Measurements from ENCODE around the gene ALOX12B.

Gene ALOX12B

DNA sequence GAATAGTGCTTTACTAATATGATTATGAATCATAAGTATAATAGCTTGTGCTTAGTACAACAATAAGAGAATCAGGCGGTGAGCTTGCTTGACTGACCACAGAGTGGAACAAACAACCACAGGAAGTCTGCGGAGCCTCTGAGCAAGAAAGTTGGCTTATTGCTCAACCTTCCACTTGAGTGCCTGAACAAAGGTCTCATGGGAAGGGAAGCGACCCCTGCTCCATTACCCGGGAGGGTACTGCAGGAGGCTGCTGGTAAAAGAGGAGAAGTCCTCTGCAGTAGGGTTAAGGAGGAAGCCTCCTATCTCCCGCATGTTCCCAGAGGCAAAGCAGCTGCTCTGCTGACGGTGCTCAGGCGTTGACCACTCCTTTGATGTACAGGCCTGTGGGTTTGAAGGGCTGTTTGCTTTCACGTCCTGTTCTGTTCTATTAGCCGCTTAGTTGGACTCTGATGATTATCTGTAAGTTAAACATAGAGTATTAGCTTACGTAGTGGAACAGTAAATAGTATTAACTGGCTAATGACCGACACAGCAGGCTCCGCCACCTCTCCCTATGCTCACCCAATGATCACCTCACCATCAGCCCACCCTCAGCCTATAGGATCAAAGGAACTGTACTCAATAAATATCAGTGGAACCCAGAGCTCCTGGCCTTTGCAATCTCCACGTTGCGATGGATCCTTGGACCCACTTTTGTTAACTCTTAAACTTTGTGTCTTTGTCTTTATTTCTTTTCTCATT lies 31.1 kb downstream of the ALOX12B start:
- Histone ChIP-seq H3K9me3 (ENCODE audit: control insufficient read depth, insufficient read depth, low read length) (no peaks in the 10 kb centered on the region), H3K4me1 (ENCODE audit: control insufficient read depth, insufficient read depth, low read length) (no peaks in the 10 kb centered on the region; the same call in 1 of the 2 replicates), H3K4me3 (ENCODE audit: low read length) (no peak overlapping the region), H3K36me3 (ENCODE audit: control insufficient read depth, insufficient read depth, low read length) (no peaks in the 10 kb centered on the region), H3K27ac (ENCODE audit: low read length) (no peak overlapping the region), H3K27me3 (ENCODE audit: control insufficient read depth, insufficient read depth, low read length) (peaks cover 4% of the 10 kb centered on the region; the same call in 1 of the 2 replicates)
- no CpG with 5 or more reads among the region's 14 CpGs for WGBS (ENCODE audit: insufficient coverage, insufficient read length)
- no peak for DNase-seq (ENCODE audit: low read depth, low spot score)

DNA sequence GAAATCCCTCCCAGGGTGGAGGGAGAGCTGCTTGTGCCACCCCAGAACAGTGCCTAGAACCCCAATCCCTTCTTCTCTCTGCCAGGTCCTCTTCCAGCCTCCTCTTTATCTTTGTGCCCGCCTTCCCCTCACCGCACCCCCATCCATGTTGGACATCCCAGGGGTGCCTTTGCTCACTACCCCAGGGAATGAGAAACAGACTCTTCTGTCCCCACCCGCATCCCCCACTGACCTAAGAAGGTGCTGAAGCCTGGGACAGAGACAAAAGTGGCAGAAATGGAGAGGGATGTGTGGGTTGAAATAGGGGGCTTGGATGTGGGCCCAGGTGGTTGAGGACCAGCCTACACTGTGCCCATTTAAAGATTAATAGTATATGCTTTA lies 31.7 kb downstream of the ALOX12B start:
- H3K9me3 ChIP-seq (ENCODE audit: control insufficient read depth, insufficient read depth, low read length) = no peaks in the 10 kb centered on the region
- no peaks in the 10 kb centered on the region; the same call in 1 of the 2 replicates for H3K4me1 ChIP-seq (ENCODE audit: control insufficient read depth, insufficient read depth, low read length)
- H3K4me3 ChIP-seq (ENCODE audit: low read length) = no peak overlapping the region
- H3K36me3 ChIP-seq (ENCODE audit: control insufficient read depth, insufficient read depth, low read length) = no peaks in the 10 kb centered on the region
- no peak for DNase-seq (ENCODE audit: low read depth, low spot score)
- H3K27ac ChIP-seq (ENCODE audit: low read length) = no peak overlapping the region
- peaks cover 4% of the 10 kb centered on the region; the same call in 1 of the 2 replicates for H3K27me3 ChIP-seq (ENCODE audit: control insufficient read depth, insufficient read depth, low read length)
- WGBS (ENCODE audit: insufficient coverage, insufficient read length) = no CpG with 5 or more reads among the region's 3 CpGs

DNA sequence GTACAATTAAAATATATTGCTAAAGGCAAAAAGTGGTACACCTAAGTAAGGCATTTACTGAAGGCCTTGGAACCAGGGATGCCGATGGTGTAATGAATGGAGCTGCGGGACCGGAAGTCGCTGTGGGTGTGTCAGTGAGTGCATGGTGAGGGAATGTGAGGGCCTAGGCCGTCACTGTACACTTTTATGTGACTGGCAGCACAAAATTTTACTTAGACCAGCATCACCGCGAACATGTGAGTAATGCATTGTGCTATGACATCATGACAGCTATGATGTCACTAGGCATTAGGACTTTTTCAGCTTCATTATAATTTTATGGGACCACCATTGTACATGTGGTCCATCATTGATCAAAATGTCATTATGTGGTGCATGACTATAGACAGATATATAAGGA lies 33.9 kb downstream of the ALOX12B start:
- no peaks in the 10 kb centered on the region for H3K36me3 ChIP-seq (ENCODE audit: control insufficient read depth, insufficient read depth, low read length)
- no peak overlapping the region for H3K27ac ChIP-seq (ENCODE audit: low read length)
- no CpG with 5 or more reads among the region's 7 CpGs for WGBS (ENCODE audit: insufficient coverage, insufficient read length)
- DNase-seq (ENCODE audit: low read depth, low spot score) = no peak
- H3K4me3 ChIP-seq (ENCODE audit: low read length) = no peak overlapping the region
- no peaks in the 10 kb centered on the region for H3K9me3 ChIP-seq (ENCODE audit: control insufficient read depth, insufficient read depth, low read length)
- H3K27me3 ChIP-seq (ENCODE audit: control insufficient read depth, insufficient read depth, low read length) = 0 out of 2 replicates have a peak, but pooled peaks cover 4% of the 10 kb centered on the region
- H3K4me1 ChIP-seq (ENCODE audit: control insufficient read depth, insufficient read depth, low read length) = no peaks in the 10 kb centered on the region

DNA sequence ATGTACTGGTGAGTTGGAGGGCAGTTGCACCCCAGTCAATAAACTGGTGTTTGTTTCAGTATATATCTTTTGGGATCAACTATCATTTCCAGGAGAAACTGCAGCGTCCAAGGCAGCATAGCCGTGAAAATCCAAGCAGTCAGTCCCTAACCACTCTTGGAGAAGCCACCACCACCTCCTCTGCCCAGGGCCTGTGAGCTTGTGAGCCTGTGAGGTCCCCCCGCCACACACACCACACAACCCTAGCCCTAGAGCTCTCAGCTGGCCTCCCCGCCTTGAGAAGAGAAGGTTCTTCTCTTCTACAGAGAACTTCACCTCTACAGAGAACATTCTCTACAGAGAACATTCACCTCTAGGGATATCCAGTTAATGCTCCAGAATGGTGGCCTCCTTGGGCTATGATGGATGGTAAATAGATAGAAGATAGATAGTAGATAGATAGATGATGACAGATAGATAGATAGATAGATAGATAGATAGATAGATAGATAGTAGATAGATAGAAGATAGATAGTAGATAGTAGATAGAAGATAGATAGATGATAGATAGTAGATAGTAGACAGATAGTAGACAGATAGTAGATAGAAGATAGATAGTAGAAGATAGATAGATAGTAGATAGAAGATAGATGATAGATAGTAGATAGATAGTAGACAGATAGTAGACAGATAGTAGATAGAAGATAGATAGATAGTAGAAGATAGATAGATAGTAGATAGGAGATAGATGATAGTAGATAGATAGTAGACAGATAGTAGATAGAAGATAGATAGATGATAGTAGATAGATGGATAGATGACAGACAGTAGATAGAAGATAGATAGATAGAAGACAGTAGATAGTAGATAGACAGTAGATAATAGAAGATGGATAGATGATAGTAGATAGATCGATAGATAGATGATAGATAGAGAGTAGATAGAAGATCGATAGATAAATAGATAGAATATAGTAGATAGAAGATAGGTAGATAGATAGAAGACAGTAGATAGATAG lies 35.0 kb downstream of the ALOX12B start:
- Histone ChIP-seq H3K27me3 (ENCODE audit: control insufficient read depth, insufficient read depth, low read length) (0 out of 2 replicates have a peak, but pooled peaks cover 4% of the 10 kb centered on the region), H3K4me1 (ENCODE audit: control insufficient read depth, insufficient read depth, low read length) (no peaks in the 10 kb centered on the region), H3K9me3 (ENCODE audit: control insufficient read depth, insufficient read depth, low read length) (no peaks in the 10 kb centered on the region), H3K36me3 (ENCODE audit: control insufficient read depth, insufficient read depth, low read length) (no peaks in the 10 kb centered on the region), H3K4me3 (ENCODE audit: low read length) (no peak overlapping the region), H3K27ac (ENCODE audit: low read length) (no peak overlapping the region)
- DNase-seq (ENCODE audit: low read depth, low spot score) = no peak
- WGBS (ENCODE audit: insufficient coverage, insufficient read length) = 100% methylated on average over 2 of the region's 6 CpGs

DNA sequence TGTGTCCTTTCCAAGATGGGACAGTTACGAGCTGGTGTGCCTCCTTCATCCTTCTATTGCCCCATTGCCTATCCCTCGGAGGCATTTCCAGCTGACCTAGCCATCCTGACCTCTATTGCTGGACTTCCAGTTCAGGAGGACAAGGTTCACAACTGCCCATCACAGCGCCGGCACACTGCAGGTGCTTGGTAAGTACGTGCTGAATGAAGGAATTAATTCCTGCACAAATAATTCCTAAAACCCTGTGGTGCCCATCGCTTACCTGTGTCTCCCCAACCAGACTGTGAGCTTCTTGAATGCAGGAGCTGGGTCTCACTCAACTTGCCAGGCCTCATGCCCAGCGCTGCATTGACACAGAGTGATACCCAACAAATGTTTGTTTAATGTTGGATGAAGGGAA lies 35.7 kb downstream of the ALOX12B start:
- Histone ChIP-seq H3K27ac (ENCODE audit: low read length) (no peak overlapping the region), H3K4me1 (ENCODE audit: control insufficient read depth, insufficient read depth, low read length) (no peaks in the 10 kb centered on the region), H3K36me3 (ENCODE audit: control insufficient read depth, insufficient read depth, low read length) (no peaks in the 10 kb centered on the region), H3K27me3 (ENCODE audit: control insufficient read depth, insufficient read depth, low read length) (no peaks in the 10 kb centered on the region), H3K4me3 (ENCODE audit: low read length) (no peak overlapping the region), H3K9me3 (ENCODE audit: control insufficient read depth, insufficient read depth, low read length) (no peaks in the 10 kb centered on the region)
- DNase-seq (ENCODE audit: low read depth, low spot score) = no peak
- WGBS (ENCODE audit: insufficient coverage, insufficient read length) = no CpG with 5 or more reads among the region's 7 CpGs

DNA sequence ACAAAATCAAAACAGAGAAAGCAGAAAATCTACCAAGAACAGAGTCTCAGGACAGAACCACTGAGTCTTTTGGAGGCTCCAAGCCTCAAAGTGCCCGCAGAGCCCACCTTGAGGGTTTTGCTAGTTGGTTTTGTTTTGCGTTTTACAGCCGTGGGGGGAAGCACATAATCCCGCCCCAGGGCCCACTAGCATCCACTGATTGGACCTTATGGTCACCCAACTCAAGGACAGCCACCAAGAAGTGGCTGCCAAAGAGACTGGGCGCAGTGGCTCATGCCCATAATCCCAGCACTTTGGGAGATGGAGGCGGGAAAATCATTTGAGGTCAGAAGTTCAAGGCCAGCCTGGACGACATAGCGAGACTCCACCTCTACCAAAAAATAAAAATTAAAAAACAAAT lies 38.8 kb downstream of the ALOX12B start:
- no CpG with 5 or more reads among the region's 8 CpGs for WGBS (ENCODE audit: insufficient coverage, insufficient read length)
- no peaks in the 10 kb centered on the region for H3K27me3 ChIP-seq (ENCODE audit: control insufficient read depth, insufficient read depth, low read length)

DNA sequence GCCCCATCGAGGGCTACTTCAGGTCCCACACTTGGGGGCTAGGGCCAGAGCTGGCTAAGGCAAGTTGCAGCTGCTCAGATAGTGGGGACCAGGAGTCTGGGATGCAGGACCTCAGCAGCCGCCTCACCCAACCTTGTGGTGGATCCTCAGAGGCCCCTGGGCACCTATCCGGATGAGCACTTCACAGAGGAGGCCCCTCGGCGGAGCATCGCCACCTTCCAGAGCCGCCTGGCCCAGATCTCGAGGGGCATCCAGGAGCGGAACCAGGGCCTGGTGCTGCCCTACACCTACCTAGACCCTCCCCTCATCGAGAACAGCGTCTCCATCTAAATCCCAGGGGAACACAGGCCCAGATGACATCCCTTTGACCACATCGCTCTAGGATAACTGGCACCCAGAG lies 39.3 kb downstream of the ALOX12B start:
- Histone ChIP-seq H3K9me3 (ENCODE audit: control insufficient read depth, insufficient read depth, low read length) (no peaks in the 10 kb centered on the region), H3K27me3 (ENCODE audit: control insufficient read depth, insufficient read depth, low read length) (no peaks in the 10 kb centered on the region), H3K4me1 (ENCODE audit: control insufficient read depth, insufficient read depth, low read length) (no peaks in the 10 kb centered on the region), H3K36me3 (ENCODE audit: control insufficient read depth, insufficient read depth, low read length) (no peaks in the 10 kb centered on the region), H3K4me3 (ENCODE audit: low read length) (no peak overlapping the region), H3K27ac (ENCODE audit: low read length) (no peak overlapping the region)
- WGBS (ENCODE audit: insufficient coverage, insufficient read length) = no CpG with 5 or more reads among the region's 12 CpGs
- DNase-seq (ENCODE audit: low read depth, low spot score) = no peak

More for the DNA sequence above, 38.8 kb downstream of the ALOX12B start:
- Histone ChIP-seq H3K9me3 (ENCODE audit: control insufficient read depth, insufficient read depth, low read length) (no peaks in the 10 kb centered on the region), H3K27ac (ENCODE audit: low read length) (no peak overlapping the region), H3K4me3 (ENCODE audit: low read length) (no peak overlapping the region), H3K4me1 (ENCODE audit: control insufficient read depth, insufficient read depth, low read length) (no peaks in the 10 kb centered on the region), H3K36me3 (ENCODE audit: control insufficient read depth, insufficient read depth, low read length) (no peaks in the 10 kb centered on the region)
- no peak for DNase-seq (ENCODE audit: low read depth, low spot score)

DNA sequence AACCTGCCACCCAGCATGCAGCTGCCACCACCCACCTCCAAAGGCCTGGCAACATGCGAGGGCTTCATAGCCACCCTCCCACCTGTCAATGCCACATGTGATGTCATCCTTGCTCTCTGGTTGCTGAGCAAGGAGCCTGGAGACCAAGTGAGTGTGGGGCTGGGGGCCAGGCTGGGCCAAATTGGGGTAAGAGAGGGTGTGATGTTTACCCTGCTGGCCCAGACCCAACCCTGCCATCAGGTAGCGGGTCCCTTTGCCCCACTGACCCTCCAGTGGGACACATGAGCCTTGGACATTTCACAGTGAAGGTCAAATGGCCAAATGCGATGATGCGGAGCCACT lies 39.8 kb downstream of the ALOX12B start:
- no peak for DNase-seq (ENCODE audit: low read depth, low spot score)
- no peak overlapping the region for H3K27ac ChIP-seq (ENCODE audit: low read length)
- no peaks in the 10 kb centered on the region for H3K9me3 ChIP-seq (ENCODE audit: control insufficient read depth, insufficient read depth, low read length)
- H3K4me1 ChIP-seq (ENCODE audit: control insufficient read depth, insufficient read depth, low read length) = no peaks in the 10 kb centered on the region
- no peaks in the 10 kb centered on the region for H3K36me3 ChIP-seq (ENCODE audit: control insufficient read depth, insufficient read depth, low read length)
- no peak overlapping the region for H3K4me3 ChIP-seq (ENCODE audit: low read length)
- WGBS (ENCODE audit: insufficient coverage, insufficient read length) = no CpG with 5 or more reads among the region's 4 CpGs
- no peaks in the 10 kb centered on the region for H3K27me3 ChIP-seq (ENCODE audit: control insufficient read depth, insufficient read depth, low read length)

DNA sequence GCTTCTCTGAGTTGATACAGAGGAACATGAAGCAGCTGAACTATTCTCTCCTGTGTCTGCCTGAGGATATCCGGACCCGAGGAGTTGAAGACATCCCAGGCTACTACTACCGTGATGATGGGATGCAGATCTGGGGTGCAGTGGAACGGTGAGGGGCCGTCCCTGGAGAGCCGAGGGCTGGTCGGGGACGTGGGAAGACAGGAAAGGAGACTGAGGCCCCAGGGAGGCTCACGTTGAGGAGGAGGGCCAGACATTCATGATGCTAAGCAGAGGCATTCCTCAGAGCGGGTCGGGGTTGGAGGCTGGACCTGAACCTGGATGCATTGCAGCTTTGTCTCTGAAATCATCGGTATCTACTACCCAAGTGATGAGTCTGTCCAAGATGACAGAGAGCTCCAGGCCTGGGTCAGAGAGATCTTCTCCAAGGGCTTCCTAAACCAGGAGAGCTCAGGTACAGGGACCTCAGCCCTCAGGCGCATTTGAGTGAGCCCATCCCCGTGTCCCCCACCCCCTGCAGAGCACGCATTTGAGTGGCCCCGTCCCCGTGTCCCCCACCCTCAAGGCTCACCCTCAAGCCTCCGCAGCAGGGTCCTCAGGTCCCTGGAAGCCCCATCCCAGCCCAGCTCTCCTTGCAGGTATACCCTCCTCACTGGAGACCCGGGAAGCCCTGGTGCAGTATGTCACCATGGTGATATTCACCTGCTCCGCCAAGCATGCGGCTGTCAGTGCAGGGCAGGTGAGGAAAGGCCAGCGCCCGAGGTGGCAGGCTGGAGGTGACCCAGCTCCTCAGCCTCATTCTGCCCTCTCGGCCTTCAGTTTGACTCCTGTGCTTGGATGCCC lies 40.4 kb downstream of the ALOX12B start:
- Histone ChIP-seq H3K9me3 (ENCODE audit: control insufficient read depth, insufficient read depth, low read length) (no peaks in the 10 kb centered on the region), H3K27me3 (ENCODE audit: control insufficient read depth, insufficient read depth, low read length) (no peaks in the 10 kb centered on the region), H3K4me3 (ENCODE audit: low read length) (no peak overlapping the region), H3K4me1 (ENCODE audit: control insufficient read depth, insufficient read depth, low read length) (no peaks in the 10 kb centered on the region), H3K27ac (ENCODE audit: low read length) (no peak overlapping the region), H3K36me3 (ENCODE audit: control insufficient read depth, insufficient read depth, low read length) (no peaks in the 10 kb centered on the region)
- WGBS (ENCODE audit: insufficient coverage, insufficient read length) = no CpG with 5 or more reads among the region's 24 CpGs
- DNase-seq (ENCODE audit: low read depth, low spot score) = no peak
